NCI-H128 (cell line): ENCODE measurements around the gene HAGHL.
"Not testable (repeated sequence)": the region's sequence is repeated elsewhere in the genome, so short reads cannot be mapped to it uniquely, and the experiment has no call there.

Experiments used
- DNase-seq: peaks from one replicate; lab custom pipeline; 2025; ENCODE audit not compliant: unreplicated experiment; lab: John Stamatoyannopoulos, UW

The HAGHL gene

DNA sequence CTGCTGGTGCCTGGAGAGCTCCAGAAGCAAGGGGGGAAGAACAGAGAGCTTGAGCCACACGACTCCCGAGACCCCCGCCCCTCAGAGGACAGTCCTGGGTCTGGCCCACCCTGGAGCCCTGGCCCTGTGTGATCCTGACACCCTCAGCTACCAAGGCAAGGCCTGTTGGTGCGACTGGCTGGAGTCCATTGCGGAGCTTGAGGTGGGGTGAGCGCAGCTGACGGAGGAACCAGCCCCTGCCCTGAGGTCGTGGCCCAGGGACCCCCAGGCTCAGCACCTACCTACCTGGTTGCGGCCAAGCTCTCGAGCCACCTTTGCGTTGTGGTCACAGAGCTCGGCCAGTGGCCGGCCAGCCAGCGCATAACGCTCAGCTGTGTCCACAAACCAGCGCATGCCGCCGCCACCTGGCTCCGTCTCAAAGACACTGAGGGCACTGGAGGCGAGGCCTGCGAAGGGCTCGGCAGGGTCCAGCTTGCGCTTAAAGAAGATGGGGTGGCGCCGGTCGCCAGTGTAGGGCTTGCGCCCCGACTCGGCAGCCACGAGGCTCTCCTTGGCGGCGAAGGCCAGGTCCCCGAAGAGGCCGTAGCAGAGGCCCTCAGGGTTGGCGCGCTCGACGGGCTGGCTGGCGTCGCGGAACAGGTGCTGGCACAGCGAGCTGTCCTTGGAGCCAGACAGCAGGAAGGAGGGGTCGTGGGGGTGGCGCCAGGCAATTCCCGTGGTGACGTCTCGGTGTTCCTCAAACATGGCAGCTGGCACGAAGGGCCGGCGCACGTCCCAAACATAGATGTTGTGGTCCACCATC lies 40.2 kb upstream of the HAGHL start:
- no peak for DNase-seq

DNA sequence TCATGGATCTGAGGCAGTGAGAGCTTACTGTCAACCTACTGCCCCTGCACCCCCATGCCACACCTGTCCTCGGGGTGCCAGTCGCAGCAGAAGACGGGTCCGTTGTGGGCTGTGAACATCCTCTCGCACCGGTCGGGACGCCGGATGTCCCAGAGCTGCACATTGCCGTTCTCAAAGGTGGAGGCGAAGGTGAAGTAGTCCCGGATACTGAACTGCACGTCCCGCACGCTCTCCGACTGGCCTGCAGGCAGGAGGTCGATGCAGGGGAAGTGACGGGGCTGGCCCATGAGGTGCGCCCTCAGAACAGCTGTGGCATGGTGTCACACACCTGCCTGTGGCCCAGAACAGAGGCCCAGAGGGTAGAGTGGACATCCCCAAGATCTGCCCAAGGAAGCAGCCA lies 39.4 kb upstream of the HAGHL start:
- no peak for DNase-seq

DNA sequence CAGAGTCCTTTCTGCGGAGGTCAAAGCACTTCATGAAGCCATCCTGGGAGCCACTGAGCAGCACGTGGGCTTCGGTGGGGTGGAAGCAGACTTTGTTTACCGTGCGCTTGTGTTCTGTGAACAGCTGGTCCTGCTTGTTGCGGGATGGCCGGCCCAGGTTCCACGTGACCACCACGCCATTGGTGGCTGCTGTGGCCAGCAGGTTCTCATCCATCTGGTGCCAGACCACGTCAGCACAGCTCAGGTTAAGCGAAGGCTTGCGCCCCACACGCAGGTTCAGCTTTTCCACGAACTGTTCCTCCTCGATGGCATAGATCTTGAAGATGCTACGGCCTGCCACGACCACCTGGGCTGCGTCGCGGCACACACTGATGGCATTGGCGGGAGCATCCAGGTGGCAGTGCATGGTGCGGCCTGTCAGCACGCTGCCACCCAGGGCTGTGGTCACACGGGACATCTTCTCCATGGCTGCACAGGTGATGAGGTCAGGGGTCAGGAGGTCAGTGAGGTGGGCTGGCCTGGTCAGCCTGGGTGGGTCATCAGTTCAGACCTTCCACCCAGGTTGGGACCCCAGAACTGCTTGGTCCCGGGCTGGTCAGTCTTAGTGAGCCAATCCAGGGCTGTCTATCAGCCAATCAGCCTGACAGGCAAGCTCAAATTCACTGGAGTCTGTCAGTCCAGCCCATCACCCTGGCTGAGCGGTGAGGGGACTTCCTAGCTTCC lies 37.6 kb upstream of the HAGHL start:
- DNase-seq = no peak

DNA sequence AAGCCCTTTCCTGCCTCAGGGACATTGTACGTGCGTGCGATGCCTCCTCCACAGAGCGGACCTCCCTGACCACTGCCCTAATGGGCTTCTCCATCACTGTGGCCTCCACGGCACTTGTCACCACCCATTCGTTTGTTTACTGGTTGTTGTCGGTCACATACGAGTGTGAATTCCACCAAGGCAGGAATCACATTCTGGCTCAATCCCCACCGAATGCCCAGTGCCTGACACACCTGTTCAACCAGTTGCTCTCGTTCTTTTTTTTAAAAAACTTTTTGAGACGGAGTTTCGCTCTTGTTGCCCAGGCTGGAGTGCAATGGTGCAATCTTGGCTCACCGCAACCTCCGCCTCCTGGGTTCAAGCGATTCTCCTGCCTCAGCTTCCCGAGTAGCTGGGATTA lies 35.7 kb upstream of the HAGHL start:
- DNase-seq = not testable (repeated sequence)

DNA sequence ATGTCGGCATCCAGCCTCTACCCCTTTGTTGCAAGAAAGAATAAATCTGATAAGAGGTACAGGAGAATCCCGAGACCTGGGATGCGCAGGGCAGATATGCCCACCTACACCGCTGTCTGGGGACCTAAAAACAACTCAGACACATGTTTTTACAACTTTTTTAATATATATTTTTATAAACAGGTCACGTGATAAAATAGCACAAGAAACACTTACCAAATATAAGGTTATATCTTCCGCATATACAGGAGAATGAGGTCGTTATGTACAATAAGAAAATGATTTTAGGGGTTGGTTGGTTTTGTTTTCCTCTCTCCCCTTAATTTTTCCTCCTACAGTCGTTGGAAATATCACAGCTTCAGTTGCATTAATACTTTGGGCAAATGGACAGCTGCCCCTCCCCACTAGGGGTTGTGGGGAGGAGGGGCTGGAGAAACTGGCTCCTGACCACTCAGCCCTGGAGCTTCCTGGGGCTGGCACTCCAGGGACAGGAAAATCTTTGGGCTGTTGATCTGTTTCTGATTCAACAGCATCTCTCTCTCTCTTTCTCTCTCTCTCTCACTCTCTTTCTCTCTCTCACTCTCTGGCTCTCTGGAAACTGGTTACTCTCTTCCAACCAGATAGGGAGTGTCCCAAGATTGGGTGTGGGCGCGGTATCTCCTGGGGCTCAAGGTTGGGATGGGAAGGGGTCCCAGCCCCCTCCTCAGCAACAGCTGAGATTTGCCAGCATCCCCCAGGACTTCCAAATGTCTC lies 34.4 kb upstream of the HAGHL start:
- DNase-seq = no peak

DNA sequence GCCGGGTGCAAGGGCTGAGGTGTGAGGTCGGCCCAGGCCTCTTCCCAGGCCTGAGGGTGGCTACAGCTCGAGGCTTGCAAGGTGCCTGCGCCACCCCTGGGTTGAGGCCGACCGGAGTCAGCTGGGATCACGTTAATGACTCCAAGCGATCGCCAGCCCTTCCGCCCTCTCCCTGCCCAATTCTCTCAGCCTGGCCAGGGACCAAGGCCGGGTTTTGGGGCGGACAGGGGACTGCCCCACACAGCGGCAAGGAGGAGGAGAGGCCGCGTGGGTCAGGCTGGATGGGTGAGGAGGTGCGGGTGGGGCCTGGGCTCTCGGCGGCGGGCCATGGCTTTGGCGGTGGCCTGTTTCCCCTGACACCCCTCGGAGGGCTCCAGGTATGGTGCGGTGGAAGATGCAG lies 33.5 kb upstream of the HAGHL start:
- DNase-seq = no peak

DNA sequence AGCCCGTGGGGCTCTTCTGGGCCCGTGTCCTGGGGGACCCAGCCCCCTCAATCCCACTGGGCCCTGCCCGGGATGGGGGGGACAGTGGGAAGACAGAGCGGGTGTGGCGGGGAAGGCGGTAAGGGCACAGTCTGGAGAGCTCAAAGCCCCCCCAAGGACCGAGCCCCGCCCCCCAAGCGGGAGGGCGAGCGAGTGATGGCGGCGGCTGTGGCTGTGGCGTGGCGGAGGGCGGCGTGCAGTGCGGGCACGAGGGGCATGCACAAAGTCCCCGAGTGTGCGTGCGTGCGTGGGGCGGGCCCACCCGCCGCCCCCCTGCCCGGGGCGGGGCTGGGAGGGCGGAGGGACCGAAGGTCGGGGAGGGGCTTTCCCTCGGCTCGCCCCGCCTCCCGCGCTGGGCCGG lies 33.1 kb upstream of the HAGHL start:
- DNase-seq = no peak

DNA sequence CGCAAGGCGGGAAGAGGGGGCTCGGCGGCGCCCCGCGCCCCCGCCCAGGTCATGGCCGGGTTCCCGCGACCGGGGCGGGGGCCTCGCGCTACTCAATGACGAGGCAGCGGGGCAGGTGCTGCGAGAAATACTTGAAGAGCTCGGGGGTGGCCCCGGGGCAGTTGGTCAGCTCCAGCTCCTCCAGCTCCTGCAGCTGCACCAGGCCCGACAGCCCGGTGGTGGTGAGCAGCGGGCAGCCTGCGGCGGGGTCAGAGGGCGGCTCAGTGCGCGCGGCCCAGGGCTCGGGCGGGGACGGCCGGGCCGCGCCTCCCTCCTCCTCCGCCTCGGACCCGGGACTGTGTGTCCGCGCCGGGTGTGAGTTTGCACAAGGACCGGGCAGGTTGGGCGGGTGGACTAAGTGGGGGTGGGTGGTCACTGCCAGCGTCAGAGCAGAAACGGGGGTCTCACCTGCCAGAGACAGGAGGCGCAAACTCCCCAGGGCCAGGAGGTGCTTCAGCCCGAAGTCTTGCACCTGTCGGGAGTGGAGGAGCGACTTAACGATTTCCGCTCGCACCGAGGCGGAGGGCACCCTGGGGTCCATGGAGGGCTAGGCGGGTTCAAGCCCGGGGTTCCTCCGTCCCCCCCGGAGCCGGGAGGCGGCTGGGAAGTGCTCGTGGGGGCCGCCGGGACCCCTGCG lies 32.6 kb upstream of the HAGHL start:
- DNase-seq = no peak

DNA sequence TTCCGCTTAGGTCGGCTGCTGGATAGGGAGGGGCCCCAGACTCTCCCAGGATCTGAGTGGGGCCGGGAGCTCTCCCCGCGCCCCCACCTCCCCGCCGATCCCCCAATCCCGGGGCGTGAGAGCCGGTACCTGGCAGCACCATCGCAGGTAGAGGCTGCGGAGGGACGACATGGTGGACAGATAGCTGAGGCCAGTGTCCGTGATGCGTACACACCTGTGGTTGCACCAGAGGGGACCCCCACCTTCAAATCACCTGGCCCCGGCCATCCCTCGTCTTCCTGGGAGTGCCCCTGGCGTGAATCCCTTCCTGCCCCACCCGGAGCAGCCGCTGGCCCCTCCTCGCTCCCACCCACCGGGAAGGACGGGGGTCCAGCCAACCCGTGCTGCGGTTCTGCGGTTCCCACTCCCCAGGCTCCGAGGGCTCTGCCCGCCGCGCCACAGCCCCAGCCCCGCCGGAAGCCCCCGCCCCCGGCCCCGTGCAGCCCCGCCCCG lies 32.0 kb upstream of the HAGHL start:
- DNase-seq = no peak

DNA sequence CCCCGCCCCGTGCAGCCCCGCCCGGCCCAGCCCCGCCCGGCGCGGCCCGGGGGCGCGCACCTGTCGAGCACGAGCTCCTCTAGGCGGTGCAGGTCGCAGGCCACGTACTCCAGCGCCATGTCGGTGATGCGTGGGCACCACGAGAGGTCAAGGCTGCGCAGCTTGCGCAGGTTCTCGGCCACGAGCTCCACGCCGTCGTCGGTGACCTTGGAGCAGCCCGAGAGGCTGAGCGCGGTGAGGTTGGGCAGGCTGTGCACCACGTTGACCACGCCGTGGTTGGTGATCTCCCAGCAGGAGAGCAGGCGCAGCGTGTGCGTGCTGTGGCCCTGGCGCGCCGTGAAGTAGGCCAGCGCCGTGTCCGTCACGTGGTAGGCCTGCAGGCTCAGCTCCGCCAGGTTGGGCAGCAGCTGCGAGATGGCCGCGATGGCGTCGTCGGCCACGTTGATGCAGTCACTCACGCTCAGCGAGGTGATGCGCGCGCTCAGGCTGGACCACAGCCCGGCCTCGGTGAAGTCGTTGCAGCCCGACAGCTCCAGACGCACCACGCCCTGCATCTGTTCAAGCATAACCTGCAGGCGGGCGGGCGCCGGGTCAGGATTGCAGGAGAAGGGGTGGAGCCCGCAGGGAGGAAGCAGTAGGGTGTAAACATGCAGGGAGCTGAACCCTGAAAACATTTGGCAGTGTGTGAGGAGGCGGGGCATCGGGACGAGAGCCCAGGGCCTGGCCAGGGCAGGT lies 31.4 kb upstream of the HAGHL start:
- DNase-seq = peak; percentile 65

DNA sequence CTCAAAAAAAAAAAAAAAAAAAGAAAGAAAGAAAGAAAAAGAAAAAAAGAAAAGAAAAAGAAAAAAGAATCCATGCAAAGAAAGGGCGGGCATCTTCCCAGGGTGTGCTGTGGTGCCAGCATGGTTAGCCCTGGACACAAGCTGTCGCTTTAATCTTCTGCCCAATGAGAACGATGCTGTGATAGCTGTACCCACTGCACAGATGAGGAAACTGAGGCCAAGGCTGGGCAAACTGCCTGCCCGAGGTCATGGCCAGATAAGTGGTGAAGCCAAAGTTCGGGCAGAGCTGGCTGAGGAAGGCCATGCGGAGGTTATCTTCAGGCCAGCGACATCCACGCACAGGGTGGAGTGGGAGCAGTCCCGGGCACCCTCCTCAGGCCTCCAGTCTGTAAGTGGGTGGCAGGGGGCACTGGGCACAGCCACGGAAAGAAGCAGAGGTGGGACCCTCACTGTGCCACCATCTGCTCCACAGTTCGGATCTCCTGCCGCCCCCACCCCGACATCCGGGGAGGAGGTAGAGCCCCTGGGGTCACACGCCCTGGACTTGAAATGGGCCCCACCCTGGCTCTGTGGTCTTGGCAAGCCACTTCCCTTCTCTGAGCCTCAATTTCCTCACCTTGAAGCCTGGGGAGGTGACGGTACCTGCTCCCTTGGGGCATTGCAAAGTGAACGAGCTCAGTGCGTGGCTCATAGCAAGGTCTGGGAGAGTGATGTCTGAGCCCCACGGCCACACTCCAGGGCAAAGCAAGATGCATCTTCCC lies 27.8 kb upstream of the HAGHL start:
- DNase-seq = no peak

DNA sequence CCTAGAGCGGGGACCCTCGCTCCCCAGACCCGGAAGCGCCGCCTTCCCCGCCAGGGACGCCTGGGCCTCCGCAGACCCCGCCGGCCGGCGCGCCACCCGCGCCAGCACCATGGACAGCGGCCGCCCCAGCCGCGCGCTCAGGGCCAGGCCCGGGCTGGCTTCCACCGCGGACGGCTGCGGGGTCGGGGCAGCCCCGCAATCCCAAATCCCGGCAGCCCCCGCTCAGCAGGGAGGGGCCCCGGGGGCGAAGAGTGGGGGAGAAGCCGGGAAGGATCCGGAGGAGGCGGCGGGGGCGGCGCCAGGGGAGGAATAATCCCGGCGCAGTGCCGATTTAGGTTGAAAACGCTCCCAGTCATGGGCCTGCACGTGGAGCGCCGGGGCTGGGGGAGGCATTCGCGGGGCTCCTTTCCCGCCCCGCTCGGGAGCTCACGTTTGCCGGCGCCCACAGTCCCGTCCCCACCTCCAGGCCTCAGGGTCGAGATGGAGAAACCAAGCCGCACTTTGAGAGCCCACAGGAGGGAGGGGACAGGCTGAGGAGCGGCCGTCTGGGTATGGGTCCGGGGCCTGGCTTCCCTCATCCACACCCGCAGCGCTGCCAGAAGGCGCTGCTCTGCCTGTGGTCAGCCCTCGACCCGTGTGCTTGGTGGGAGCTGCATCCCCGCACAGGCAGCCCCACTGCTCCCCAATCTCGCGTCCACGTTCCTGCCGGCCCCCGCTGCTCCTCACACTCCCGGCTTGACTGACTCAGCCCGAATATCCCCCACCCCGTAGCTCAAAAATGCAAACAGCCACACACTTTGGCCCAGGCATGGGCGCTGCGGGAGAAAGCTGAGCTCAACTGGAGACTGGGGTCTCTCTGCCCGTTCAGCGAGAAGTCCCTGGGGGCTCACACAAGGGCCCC lies 26.0 kb upstream of the HAGHL start:
- no peak for DNase-seq

DNA sequence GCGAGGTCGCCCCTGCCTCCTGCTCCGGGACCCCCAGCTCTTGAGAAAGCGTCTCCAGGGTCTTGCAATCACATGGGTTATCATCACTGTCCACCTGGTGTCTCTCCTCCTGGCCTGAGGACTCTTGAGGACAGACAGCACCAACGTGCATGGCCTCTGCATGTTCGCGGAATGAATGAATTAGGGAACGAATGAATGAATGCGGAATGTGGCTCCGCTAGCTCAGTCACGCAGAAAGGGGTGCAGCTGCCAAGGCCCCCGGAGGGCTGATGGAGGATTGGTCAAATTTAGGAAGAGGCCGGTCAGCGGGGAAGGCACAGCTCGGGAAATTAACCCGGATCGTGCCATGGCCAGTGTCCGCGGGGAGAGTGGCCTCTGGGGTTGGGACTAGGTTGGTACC lies 24.6 kb upstream of the HAGHL start:
- no peak for DNase-seq

DNA sequence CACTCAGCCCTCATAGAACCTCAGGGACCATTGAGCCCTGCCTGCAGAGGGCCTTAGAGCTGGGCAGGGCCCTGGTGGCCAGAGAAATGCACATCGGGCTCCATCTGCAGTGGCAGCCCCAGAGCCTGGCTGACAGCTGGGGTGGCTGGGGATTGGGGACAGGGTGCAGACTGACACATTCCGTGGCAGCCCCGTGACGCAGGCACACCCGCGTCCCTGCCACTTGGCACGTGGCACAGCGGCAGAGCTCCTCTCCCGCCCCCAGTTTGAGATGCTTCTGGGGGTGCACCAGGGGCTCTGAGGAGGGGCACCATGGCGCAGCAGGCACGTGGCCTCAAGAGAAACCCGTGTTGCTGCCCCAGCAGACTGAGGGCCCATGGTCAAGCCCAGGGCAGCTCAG lies 23.5 kb upstream of the HAGHL start:
- DNase-seq = no peak

DNA sequence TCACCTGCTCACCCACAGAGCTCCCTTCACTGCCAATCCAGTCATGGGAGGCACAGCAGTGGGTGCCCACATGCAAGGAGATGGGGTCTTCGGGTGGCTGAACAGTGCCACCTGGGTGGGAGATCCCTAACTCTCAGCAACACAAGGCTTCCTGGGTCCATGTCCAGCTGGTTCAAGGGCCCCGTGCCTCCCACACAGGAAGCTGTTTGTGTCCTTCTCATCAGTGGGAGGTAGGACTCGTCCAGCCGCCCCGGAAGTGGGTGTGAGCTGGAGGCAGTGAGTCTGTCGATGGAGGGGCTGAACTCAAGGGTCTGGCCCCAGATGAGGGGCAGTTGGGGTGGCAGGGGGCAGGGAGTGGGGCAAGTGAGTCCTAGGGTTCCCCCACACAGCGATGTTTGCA lies 22.9 kb upstream of the HAGHL start:
- no peak for DNase-seq

DNA sequence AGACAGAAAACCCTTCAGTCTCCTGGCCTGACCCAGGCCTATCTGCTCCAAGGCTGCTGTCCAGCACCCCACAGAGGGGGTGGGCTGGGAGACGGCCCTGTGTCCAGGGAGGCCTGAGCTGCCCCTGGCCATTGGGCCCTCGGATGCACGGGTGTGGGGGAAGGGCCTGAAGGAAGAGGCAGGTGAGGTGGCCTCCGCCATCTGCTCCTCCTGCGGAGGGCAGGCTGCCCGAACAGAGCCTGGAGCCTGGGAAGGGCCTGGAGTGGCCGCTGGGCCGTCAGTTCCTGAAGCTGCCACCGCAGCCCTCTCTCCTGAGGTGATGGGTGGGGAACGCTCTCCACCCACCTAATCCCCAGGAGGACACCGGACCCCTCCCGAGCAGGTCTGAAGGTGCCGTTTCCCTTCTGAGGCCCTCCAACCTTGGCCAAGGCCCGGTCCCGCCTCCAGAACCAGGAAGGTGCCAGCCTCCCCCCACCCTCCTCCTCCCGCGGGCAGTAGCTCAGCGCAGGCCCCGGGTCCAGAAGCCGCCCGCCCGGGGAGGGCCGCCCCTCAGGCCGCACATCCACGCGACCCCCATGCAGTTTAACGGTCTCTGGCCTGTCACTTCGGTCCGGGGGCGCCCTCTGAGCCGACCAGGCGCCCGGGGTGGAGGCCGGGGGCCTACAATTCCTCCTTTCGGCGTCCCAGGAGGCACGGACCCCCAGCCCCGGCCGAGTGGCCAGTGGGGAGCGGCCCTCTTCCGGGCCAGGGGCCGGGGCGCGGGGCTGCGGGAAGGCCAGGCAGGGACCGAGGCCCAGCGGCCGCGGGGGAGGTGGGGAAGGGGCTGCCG lies 22.1 kb upstream of the HAGHL start:
- DNase-seq = no peak

DNA sequence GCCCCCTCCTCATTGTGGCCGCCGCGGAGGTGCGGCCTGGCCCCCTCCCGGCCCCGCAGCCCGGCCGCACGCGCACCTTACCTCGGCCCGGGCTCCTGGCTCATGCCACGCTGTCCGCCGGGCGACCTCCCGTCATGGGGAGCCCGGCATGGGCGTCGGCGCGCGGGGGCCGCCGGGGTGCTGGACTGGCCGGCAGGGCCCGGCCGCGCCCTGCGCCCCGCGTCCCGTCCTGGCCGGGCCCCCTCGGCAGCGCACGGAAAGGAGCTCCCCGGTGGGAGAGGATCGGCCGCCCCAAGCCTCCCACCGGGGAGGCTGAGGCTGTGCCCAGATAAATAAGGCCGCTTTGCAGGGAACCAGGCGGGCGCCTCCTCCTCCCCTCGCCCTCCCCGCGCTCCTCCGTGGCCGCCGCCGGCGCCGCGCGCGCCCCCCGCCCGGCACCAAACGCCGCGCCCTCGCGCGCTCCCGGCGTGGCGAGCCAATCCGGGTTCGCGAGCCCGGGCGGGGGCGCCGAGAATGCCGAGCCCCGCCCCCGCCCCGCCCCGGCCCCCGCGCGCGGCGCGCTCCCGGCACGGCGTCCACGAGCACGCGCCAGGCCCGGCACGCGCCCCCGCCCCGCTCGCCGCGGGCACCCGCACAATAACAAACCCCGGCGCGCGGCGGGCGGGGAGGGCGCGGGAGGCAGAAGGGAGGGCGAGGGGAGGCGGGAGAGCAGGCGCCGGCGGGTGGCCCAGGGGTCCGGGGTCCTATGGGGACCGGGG lies 21.3 kb upstream of the HAGHL start, which contains the start of gene FBXL16:
Gene FBXL16 (minus strand): TSS at position 371 of the 758 bp plus-strand sequence. CDS start 8,396 bp downstream, outside the sequence.
- DNase-seq = peak; percentile 32
